Activated CD8-positive, alpha-beta memory T cell treated with anti-CD3 and anti-CD28 coated beads for 24 hours (primary cell): ENCODE data around the gene NRDE2.

Experiments used
- DNase-seq: peaks from one replicate; pipeline ENCODE4 v3.0.0-alpha.2; 2020

NRDE2 gene

DNA sequence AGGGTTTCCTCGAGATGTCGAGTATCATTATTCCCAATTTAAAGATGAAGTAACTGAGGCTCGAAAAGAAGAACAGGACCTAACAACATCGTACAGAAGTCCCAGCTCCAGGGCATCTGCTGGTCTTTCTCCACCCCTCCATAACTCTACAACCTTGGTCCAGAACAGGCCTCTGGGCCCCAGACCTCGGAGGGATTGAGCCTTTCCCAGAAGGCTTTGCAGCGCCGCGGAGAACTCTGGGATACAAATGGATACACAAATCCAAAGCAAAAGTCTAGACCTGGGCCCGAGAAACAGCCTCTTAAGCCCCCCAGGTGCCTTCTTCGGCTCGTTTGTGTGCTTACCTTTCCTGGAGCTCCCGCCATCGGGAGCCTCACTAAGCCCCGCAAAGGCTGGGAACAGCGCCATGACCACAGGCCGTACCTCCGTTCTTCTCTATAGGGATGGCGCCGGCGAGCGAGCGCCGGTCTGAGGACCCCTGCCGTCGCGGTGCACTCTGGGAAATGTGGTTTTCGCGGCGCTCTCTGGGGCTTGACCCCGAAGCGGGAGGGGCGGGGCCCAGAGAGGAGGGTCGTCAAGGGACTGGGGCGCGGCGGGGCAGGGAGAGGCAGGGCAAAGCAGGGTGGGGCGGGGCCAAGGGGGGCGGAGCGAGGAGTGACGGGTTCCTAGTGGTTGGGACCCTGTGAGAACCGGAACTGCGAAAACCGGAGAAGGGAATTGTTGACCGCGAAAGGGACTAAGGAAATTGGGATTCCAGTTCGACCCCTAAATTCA is at the start of gene NRDE2:
Gene NRDE2, minus strand, starts transcription at position 445 of the 774 bp plus-strand sequence. Its CDS starts 37 bp downstream, at position 408.
- DNase-seq: peak; percentile 98

DNA sequence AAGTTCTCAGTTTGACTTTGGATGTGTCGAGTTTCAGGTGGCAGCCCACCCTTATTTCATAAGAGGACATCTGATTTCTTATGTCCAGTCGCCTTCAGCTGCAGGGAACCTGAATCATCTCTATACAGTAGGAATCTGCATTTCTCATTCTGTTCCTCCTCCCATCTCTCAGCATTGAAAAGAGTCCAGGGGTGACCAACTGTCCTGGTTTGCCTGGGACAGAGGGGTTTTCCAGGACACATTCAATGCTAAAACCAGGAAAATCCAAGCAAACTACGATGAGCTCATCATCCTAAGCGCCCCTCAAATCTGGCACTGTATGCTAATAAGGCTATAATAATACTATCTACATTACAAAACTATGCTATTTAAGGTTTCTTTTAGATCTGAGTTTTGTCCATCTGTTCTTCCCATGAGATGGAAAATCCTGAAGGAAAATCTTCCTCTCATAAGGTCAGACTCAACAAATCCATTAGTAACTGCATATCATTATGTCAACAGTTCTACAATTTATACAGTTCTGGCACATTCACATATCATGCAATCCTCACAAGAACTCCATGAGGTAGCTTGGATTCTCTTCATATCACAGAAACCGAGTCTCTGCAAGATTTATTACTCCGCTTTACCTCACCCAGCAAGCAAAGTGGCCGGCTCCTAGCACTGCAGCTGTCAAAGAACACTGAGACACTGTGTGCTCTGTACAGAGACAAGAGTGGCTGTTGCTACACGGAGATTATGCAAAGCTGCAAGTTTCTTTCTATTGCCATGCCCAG is 49.5 kb upstream of the NRDE2 start:
- no peak for DNase-seq

DNA sequence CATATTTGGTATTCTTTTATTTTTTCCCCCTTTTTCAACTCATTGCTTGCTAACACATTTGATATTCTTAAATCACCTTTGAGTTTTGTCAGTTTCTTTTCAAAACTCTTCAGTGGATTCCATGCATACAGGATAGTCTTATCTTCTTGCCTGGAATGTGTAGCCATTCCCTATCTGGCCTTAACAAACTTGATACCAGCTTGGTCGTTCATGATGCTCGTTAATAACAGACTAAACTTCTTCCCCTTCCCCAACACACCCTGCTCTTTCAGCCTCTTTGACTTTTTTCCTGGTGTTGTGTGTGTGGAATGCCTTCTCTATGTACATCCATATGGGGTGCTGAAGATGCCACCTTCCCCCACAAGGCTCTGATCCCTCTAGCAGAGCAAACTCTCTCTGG is 47.4 kb upstream of the NRDE2 start:
- no peak for DNase-seq

GRCh38 chr14:90378249-90378648 is 46.5 kb upstream of the NRDE2 start:
- no peak for DNase-seq

- no peak for DNase-seq
Observed at GRCh38 chr14:90375934-90376333, 44.2 kb upstream of the NRDE2 start.

- no peak for DNase-seq
Observed at GRCh38 chr14:90374813-90375212, 43.1 kb upstream of the NRDE2 start.

- DNase-seq: no peak
Observed at GRCh38 chr14:90373887-90374286, 42.1 kb upstream of the NRDE2 start.

DNA sequence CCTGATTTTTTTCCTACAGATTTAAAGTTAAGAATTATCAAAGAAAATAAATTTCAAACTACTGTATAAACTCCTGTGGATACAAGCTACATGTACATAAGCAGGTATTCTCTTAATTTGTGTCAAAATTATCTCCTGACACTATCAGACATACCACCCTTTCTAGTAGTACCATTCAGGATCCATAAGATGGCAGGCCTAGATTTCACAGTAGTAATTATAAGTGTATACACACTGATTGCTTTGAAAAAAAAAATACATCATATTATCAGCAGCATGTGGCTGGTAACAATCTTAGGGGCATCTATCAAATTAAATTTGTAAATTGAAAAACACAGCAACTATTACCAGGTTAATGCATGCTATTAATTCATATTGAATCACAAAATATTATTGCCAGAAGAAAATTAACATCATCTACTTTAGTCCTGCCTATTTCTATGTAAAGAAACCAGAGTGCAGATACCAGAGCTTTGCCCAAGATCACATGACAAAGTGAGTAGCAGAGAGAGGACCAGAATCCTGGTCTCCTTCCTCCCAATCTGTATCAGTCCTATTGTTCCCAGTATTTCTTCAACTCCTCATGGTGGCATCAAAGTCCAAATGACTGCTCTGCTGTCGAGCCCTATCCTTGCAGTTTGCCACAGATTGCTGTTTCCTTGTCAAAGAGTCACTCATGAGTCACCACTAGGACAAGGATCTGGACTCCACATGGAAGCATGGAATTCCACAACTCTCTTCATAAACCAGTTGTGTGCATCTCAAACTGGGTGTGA is 37.4 kb upstream of the NRDE2 start:
- no peak for DNase-seq

DNA sequence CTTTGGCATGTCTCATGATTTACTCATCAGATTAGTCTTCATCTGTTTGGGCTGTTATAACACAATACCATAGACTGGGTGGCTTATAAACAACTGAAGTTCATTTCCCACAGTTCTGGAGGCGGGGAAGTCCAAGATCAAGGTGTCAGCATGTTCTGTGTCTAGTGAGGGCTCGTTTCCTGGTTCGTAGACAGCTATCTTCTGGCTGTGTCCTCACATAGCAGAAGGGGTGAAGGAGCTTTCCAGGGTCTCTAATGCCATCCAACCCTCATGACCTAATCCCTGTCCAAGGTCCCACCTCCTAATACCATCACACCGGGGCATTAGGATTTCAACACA is 30.8 kb upstream of the NRDE2 start:
- DNase-seq: no peak

DNA sequence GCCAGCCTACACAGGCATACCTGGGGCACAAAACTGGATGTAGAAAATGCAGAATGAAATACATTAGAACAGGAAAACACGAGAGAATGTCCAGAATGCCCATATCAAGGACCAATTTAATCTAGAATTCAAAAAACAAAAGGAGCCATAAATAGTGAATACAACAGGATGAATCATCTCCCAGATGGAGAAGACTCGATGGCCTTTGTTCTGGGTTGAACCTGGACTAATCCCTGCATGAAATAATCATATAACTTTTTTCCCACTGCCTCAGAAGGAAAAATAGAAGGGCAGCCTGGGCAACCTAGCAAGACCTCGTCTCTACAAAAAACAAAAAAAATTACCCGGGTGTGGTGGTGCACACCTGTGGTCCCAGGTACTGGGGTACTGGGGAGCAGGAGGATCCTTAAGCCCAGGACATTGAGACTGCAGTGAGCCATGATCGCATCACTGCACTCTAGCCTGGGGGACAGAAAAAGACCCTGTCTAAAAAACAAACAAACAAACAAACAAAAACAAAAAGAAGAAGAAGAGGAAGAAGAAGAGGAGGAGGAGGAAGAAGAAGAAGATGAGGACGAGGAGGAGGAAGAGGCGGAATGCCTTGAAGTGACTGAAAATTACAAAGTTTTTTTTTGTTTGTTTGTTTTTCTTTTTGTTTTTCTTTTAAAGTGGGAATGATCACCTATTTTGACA is 30.3 kb upstream of the NRDE2 start:
- no peak for DNase-seq

GRCh38 chr14:90358359-90358758 is 26.6 kb upstream of the NRDE2 start:
- no peak for DNase-seq

DNA sequence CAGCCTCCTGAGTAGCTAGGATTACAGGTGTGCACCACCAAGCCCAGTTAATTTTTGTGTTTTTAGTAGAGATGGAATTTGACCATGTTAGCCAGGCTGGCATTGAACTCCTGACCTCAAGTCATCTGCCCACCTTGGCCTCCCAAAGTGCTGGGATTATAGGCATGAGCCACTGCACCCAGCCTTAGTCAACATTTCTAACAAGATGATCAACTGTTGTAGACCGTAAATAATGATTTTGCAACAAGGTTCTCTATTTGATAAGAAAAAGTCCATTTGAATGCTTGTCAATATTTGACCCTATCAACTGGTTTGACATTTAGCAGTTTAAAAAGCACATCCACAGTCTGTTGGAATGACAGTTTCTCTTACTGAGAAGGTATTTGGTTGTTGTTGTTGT is 25.2 kb upstream of the NRDE2 start:
- no peak for DNase-seq

- no peak for DNase-seq
Observed at GRCh38 chr14:90355540-90356518, 24.1 kb upstream of the NRDE2 start.

DNA sequence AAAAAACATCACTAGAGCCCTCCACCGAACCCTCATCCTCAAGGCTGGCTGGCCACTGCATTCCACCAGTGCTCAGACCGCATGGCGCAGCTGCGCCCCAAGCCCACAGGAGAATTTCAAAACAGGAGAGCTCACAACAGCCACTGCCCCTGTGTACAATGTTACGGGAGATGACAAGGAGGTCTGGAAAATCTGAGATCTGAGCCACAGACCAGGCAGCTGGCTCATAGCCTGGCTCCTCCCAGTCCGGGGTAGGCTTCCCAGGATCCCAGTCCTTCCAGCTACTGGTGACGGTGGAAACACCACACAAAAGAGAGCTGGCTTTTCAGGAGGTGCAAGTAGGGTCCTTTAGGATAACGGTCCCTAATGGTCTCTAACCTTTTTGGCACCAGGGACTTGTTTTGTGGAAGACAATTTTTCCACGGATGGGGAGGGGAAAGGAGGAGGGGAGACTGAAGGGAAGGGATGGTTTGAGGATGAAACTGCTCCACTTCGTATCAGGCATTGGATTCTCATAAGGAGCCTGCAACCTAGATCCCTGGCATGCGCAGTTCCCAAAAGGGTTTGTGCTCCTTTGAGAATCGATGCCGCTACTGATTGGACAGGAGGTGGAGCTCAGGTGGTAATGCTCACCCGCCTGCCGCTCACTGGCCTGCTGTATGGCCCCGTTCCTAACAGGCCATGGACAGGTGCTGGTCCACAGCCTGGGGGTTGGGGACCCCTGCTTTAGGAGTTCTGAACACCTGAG is 23.0 kb upstream of the NRDE2 start:
- DNase-seq: no peak

DNA sequence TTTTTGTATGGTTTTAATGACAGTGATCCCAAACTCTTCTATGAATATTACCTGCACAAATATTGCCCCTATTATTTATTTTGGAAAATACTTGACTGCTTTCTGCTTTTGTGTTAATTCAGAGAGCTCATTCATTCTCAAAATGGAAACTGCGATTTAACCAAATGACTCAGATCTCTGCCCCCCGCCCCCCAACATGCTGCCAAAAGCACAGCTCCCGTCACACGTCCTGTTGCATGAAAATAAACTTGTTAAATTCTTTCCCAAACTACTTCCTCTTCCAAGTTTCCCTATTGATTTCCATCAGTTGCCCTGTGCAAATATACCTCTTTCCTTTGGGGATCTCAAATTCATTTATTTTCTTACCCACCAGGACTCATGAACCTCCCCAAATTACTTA is 18.0 kb upstream of the NRDE2 start:
- no peak for DNase-seq

DNA sequence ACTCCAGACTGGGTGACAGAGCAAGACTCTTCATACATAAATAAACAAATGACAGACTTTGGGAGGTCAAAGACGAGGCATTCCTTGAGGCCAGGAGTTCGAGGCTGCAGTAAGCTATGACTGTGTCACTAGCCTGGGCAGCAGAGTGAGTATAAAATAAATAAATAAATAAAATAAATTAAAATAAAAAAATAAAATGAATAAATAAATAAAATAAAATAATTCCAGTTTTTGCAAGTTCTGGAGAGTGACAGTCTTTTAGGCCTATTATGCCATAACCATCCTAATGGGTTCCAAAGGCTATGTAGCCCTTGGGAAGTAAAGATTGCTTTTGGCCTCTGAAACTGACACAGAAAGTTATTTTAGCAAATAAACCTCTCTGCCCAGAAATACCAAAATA is 16.5 kb upstream of the NRDE2 start:
- no peak for DNase-seq

DNA sequence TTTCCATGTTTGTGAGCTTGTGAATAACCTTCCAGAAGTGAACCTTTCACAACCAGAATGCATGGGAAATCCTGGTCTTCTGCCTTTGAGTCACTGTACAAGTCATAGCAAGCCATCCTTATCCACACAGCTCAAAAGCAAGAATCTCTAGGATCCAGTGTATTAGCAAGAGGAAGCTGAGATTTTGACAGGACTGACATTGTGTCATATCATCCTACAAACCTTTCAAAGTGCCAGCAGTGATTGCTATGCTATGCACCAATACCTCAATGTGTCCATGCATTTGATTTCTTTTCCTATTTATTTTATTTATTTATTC is 13.5 kb upstream of the NRDE2 start:
- no peak for DNase-seq

- DNase-seq: no peak
Observed at GRCh38 chr14:90344331-90345238, 12.8 kb upstream of the NRDE2 start.

DNA sequence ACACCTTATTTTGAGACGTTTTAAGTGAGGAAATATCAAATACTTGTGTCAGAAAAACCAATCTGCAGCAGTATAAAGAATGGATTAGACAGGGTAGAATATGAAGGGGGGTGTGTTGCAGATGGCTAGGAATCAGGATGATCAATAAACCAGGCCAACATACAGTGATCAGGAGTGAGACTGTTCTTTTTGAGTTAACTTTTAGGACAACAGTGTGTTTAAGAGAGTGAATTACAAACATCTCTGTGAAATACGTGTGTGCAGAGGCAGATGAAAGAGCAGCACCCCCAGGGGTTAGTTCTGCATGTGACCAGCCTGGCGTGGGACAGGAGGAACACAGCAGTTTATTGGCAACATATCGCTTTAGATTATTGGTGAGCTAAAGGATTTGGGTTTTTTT is 10.6 kb upstream of the NRDE2 start:
- DNase-seq: no peak

- DNase-seq: no peak
Observed at GRCh38 chr14:90341784-90342183, 10.0 kb upstream of the NRDE2 start.
